Gastroesophageal sphincter (tissue), 3 donors: Measurements from ENCODE around the gene SOX6.

Experiments
- CTCF ChIP-seq, 4 experiments: fragments of 200-600 bp in 2 of 4; fragments of 450-650 bp in 2 of 4; sonication (generic) in 1 of 4; IDR thresholded peaks; one replicate each; pipeline ENCODE4 v1.5.1; 2017 to 2019; ENCODE audit warnings: antibody characterized with exemption in 4 of 4, mild to moderate bottlenecking in 2 of 4, moderate library complexity in 2 of 4
- EP300 ChIP-seq: sonication (generic); formaldehyde crosslinking; IDR thresholded peaks from one replicate; pipeline ENCODE4 v1.6.1; 2017; ENCODE audit warnings: antibody characterized with exemption, mild to moderate bottlenecking
- POLR2A ChIP-seq, 2 donors: fragments of 450-650 bp; IDR thresholded peaks; one replicate each; pipeline ENCODE4 v1.6.1; 2017; ENCODE audit warnings: antibody characterized with exemption in 2 of 2, mild to moderate bottlenecking in 2 of 2, moderate library complexity in 1 of 2
- POLR2AphosphoS5 ChIP-seq: sonication (generic); formaldehyde crosslinking; IDR thresholded peaks from one replicate; pipeline ENCODE4 v1.6.1; 2017; ENCODE audit warnings: antibody characterized with exemption

- TF ChIP-seq CTCF (IDR thresholded peaks at IDR 0.05) (no peak), POLR2A (IDR thresholded peaks at IDR 0.05) (no peak), EP300 (no peak), POLR2AphosphoS5 (no peak)
Observed at GRCh38 chr11:16032974-16033373, 323.4 kb downstream of the SOX6 start.
